Ishikawa (cell line): ENCODE results near the gene DSCAML1.

Source experiments
- CEBPB ChIP-seq: IDR thresholded peaks from 2 replicates; pipeline ENCODE4 v1.6.1; 2012
- CREB1 ChIP-seq: IDR thresholded peaks from 2 replicates; pipeline ENCODE4 v1.6.1; 2012; ENCODE audit warnings: low read depth
- EGR1 ChIP-seq: IDR thresholded peaks from 2 replicates; pipeline ENCODE4 v1.6.1; 2012
- EP300 ChIP-seq: IDR thresholded peaks from 2 replicates; pipeline ENCODE4 v1.6.1; 2012; ENCODE audit warnings: borderline replicate concordance
- FOXM1 ChIP-seq: IDR thresholded peaks from 2 replicates; pipeline ENCODE4 v1.6.1; 2012; ENCODE audit warnings: low read depth, borderline replicate concordance
- MAX ChIP-seq: IDR thresholded peaks from 2 replicates; pipeline ENCODE4 v1.6.1; 2012
- NFIC ChIP-seq: IDR thresholded peaks from 2 replicates; pipeline ENCODE4 v1.6.1; 2012
- RAD21 ChIP-seq: IDR thresholded peaks from 2 replicates; pipeline ENCODE4 v1.6.1; 2012; ENCODE audit warnings: low read depth
- TAF1 ChIP-seq: IDR thresholded peaks from 2 replicates; pipeline ENCODE4 v1.6.1; 2012; ENCODE audit warnings: low read depth, mild to moderate bottlenecking
- TCF12 ChIP-seq: IDR thresholded peaks from 2 replicates; pipeline ENCODE4 v1.6.1; 2012; ENCODE audit warnings: low read depth
- TEAD4 ChIP-seq: IDR thresholded peaks from 2 replicates; pipeline ENCODE4 v1.6.1; 2012
- YY1 ChIP-seq: IDR thresholded peaks from 2 replicates; pipeline ENCODE4 v1.6.1; 2012; ENCODE audit warnings: low read depth
- ZBTB7A ChIP-seq: IDR thresholded peaks from 2 replicates; pipeline ENCODE4 v1.6.1; 2012; ENCODE audit warnings: low read depth
- TF ChIP-seq, protein P1 (sequence below): IDR thresholded peaks from 2 replicates; pipeline ENCODE4 v1.6.1; 2012; ENCODE audit warnings: low read depth, mild to moderate bottlenecking
- TF ChIP-seq, protein P2 (sequence below): IDR thresholded peaks from 2 replicates; pipeline ENCODE4 v1.6.1; 2012

The DSCAML1 gene

GRCh38 chr11:117529816-117530215 is 267.2 kb downstream of the DSCAML1 start:
- TF ChIP-seq, protein P1, sequence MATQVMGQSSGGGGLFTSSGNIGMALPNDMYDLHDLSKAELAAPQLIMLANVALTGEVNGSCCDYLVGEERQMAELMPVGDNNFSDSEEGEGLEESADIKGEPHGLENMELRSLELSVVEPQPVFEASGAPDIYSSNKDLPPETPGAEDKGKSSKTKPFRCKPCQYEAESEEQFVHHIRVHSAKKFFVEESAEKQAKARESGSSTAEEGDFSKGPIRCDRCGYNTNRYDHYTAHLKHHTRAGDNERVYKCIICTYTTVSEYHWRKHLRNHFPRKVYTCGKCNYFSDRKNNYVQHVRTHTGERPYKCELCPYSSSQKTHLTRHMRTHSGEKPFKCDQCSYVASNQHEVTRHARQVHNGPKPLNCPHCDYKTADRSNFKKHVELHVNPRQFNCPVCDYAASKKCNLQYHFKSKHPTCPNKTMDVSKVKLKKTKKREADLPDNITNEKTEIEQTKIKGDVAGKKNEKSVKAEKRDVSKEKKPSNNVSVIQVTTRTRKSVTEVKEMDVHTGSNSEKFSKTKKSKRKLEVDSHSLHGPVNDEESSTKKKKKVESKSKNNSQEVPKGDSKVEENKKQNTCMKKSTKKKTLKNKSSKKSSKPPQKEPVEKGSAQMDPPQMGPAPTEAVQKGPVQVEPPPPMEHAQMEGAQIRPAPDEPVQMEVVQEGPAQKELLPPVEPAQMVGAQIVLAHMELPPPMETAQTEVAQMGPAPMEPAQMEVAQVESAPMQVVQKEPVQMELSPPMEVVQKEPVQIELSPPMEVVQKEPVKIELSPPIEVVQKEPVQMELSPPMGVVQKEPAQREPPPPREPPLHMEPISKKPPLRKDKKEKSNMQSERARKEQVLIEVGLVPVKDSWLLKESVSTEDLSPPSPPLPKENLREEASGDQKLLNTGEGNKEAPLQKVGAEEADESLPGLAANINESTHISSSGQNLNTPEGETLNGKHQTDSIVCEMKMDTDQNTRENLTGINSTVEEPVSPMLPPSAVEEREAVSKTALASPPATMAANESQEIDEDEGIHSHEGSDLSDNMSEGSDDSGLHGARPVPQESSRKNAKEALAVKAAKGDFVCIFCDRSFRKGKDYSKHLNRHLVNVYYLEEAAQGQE = no peak
- no peak for TF ChIP-seq FOXM1
- no peak for TF ChIP-seq TEAD4
- TF ChIP-seq CREB1 = no peak
- TF ChIP-seq, protein P2, sequence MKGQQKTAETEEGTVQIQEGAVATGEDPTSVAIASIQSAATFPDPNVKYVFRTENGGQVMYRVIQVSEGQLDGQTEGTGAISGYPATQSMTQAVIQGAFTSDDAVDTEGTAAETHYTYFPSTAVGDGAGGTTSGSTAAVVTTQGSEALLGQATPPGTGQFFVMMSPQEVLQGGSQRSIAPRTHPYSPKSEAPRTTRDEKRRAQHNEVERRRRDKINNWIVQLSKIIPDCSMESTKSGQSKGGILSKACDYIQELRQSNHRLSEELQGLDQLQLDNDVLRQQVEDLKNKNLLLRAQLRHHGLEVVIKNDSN = no peak
- TF ChIP-seq NFIC = no peak
- TF ChIP-seq YY1 = no peak
- TF ChIP-seq EGR1 = no peak
- TF ChIP-seq ZBTB7A = no peak
- no peak for TF ChIP-seq RAD21
- no peak for TF ChIP-seq CEBPB
- no peak for TF ChIP-seq TCF12

DNA sequence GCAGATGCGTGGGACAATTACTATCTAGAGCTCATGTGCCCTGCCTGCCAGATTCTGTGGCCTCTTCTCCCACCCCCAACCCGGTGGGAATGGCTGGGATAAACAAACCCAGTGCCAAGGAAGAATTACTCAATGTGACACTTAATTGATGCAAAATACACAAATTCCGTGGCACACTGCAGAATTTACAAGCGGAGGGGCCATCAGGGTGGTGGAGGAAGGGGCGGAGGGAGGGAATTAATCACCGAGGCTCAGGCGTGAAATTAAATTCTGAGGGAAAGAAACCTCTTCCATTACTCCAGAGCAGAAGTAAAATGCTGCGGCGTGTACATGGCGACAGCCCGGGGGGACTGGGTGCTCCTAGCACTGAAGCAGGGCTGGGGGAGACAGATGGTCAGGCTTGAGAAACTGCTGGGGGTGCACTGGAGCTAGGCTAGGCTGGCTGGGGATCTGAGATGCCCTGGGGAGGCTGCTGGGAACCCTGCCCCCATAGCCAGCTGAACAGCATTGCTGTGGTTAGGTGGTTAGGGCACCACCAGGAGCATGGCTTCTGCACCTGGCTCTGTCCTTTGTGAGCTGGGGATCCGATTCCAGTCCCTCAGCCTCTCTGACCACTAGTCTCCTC is 268.8 kb downstream of the DSCAML1 start:
- TF ChIP-seq TCF12 (no peak), EGR1 (no peak), FOXM1 (no peak), EP300 (no peak), CREB1 (no peak), RAD21 (no peak), MAX (no peak), TEAD4 (no peak), TAF1 (no peak)
- TF ChIP-seq, protein P1 = no peak
- TF ChIP-seq, protein P2 = no peak

GRCh38 chr11:117527271-117527670 is 269.7 kb downstream of the DSCAML1 start:
- no peak for TF ChIP-seq RAD21
- TF ChIP-seq, protein P2 = no peak
- TF ChIP-seq, protein P1 = no peak
- TF ChIP-seq MAX = no peak
- TF ChIP-seq FOXM1 = no peak
- no peak for TF ChIP-seq ZBTB7A
- TF ChIP-seq TEAD4 = no peak
- no peak for TF ChIP-seq CREB1
- no peak for TF ChIP-seq CEBPB

DNA sequence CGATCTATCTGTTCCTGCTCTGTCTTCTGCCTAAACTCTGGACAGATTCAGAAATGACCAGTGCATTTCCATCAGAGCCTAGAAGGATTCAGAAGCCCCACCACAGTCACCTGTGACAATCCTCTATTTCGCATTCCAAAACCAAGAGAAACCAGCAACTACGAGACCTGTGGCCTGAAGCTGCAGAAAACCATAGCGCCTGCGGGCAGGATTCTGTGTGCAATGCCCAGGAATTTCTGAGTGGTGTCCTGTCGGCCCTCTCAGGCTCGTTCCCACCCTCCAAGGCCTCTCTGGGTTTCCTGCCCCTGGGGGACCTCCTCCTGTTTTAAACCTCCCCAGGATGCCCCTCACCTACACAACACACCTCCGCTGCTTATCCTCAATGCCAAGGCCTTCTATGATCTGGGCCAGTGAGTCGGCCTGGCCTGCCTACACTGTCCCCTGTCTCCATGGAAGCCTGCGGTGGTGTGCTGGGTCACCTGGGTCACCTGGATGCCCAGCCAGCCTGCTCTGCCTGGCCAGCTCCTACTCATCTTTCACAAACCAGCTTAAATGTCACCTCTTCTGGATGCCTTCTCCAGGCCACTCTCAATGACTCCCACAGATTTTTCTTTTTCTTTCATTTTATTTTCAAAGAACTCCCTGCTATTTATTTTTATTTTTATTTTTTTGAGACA is 271.0 kb downstream of the DSCAML1 start:
- TF ChIP-seq EGR1 = no peak
- TF ChIP-seq TAF1 = no peak
- TF ChIP-seq TEAD4 = no peak
- TF ChIP-seq, protein P1 = no peak
- no peak for TF ChIP-seq EP300
- no peak for TF ChIP-seq NFIC
- TF ChIP-seq RAD21 = no peak
- no peak for TF ChIP-seq ZBTB7A
- no peak for TF ChIP-seq TCF12
